Activated CD4-positive, alpha-beta T cell treated with anti-CD3 and anti-CD28 coated beads for 36 hours (primary cell): ENCODE measurements around the gene SFXN2. TPM values are rescaled to one million over a fixed set of nuclear protein-coding genes. Genes with fewer than 3 reads are reported as not detected.

ENCODE experiments used
- ATAC-seq: fragments of 200-7000 bp; cut with Tn5 transposase; one replicate; pipeline ENCODE4 v1.10.0; 2021; ENCODE audit warnings: mild to moderate bottlenecking, moderate library complexity
- CTCF ChIA-PET: fragments of 350-600 bp; sonication (Branson Sonifier 250); formaldehyde crosslinking; loops from one replicate; lab custom pipeline; 2021; ENCODE audit warnings: antibody characterized with exemption; lab: Charles Lee
- POLR2A ChIA-PET: fragments of 350-600 bp; sonication (Branson Sonifier 250); formaldehyde crosslinking; loops from one replicate; lab custom pipeline; 2021; ENCODE audit warnings: antibody characterized with exemption, inconsistent platforms; lab: Charles Lee
- DNase-seq: peaks from one replicate; pipeline ENCODE4 v3.0.0-alpha.2; 2020
- H3K27ac Mint-ChIP-seq: one replicate; pipeline ENCODE4 v1.8.0; 2021; ENCODE audit warnings: mixed read lengths
- H3K27me3 Mint-ChIP-seq: one replicate; pipeline ENCODE4 v1.8.0; 2021; ENCODE audit warnings: mixed read lengths
- H3K36me3 Mint-ChIP-seq: one replicate; pipeline ENCODE4 v1.8.0; 2021; ENCODE audit warnings: low read depth, mixed read lengths
- H3K4me1 Mint-ChIP-seq: one replicate; pipeline ENCODE4 v1.8.0; 2021; ENCODE audit warnings: mixed read lengths
- H3K4me3 Mint-ChIP-seq: one replicate; pipeline ENCODE4 v1.8.0; 2021; ENCODE audit warnings: mild to moderate bottlenecking, moderate library complexity, mixed read lengths
- H3K9me3 Mint-ChIP-seq: one replicate; pipeline ENCODE4 v1.8.0; 2021; ENCODE audit warnings: low read depth, mixed read lengths
- intact Hi-C, 2 experiments: fragments of 100-400 bp; cut with DNase I in 1 of 2; cut with micrococcal nuclease in 1 of 2; formaldehyde crosslinking; loops; one replicate each; pipeline versions ENCODE4 v1.14.2 to v1.15.1; 2022 to 2024; cut with DNase I, micrococcal nuclease
- total RNA-seq, 2 experiments: library from RNA; stranded (reverse); gene quantifications; one replicate each; pipeline ENCODE4 v1.2.3, GENCODE V29; 2021

Gene SFXN2
- total RNA-seq, 2 experiments from 2014 or later = 18.2 to 20.7 TPM

- intact Hi-C loops = no loop called here
- Mint-ChIP-seq H3K36me3 (peaks cover 9% of the 10 kb centered on the region), H3K4me3 (no peak overlapping the region), H3K27ac (no peak overlapping the region), H3K9me3 (no peaks in the 10 kb centered on the region), H3K4me1 (peaks cover 13% of the 10 kb centered on the region), H3K27me3 (no peaks in the 10 kb centered on the region)
- CTCF ChIA-PET = interaction anchor here (2.2 kb wide), 1 partner anchor 11 kb away, joined by 7 read pairs; the partner anchor contains the start of genes ARL3 and SFXN2
- DNase-seq (no peak), ATAC-seq (peak; percentile 33)
- POLR2A ChIA-PET = interaction anchor here (1.1 kb wide), 1 partner anchor 11 kb away, joined by 5 read pairs; the partner anchor contains the start of gene ARL3
Observed at GRCh38 chr10:102702742-102703141, 11.7 kb upstream of the SFXN2 start.

- peak; percentile 66 for ATAC-seq
- Mint-ChIP-seq H3K36me3 (peaks cover 2% of the 10 kb centered on the region), H3K4me3 (no peak overlapping the region), H3K27ac (no peak overlapping the region), H3K4me1 (peaks cover 13% of the 10 kb centered on the region), H3K27me3 (no peaks in the 10 kb centered on the region), H3K9me3 (no peaks in the 10 kb centered on the region)
- DNase-seq = peak; percentile 30
- intact Hi-C loops = no loop called here
- ChIA-PET CTCF (interaction anchor here (0.7 to 1.5 kb wide), 2 partner anchors 8 to 48 kb away, joined by 3 to 6 read pairs; partner anchors contain the start of gene ARL3), POLR2A (interaction anchor here (0.7 kb wide), 1 partner anchor 45 kb away, joined by 3 read pairs; no protein-coding TSS in a partner anchor)
Observed at GRCh38 chr10:102704915-102705314, 9.5 kb upstream of the SFXN2 start.

- H3K27ac Mint-ChIP-seq = no peak overlapping the region
- CTCF ChIA-PET = interaction anchor here (0.7 kb wide), 1 partner anchor 48 kb away, joined by 3 read pairs; no protein-coding TSS in a partner anchor
Observed at GRCh38 chr10:102705531-102705930, 8.9 kb upstream of the SFXN2 start.

GRCh38 chr10:102710609-102711008 lies 3.8 kb upstream of the SFXN2 start:
- DNase-seq (no peak), ATAC-seq (no peak)
- H3K27ac Mint-ChIP-seq = peak overlapping the region; percentile 76
- POLR2A ChIA-PET = interaction anchor here (0.6 to 0.7 kb wide), 2 partner anchors 15 to 22 kb away, joined by 5 to 6 read pairs; no protein-coding TSS in a partner anchor
- H3K27me3 Mint-ChIP-seq = no peaks in the 10 kb centered on the region
- CTCF ChIA-PET = interaction anchor here (0.9 to 5.1 kb wide), 6 partner anchors 9 to 207 kb away, joined by 3 to 29 read pairs (median 4); partner anchors contain the start of genes SUFU, TRIM8 and WBP1L
- H3K36me3 Mint-ChIP-seq = no peaks in the 10 kb centered on the region
- intact Hi-C loops = loop anchor here (5.0 kb wide), 2 partner anchors 33 to 248 kb away; no protein-coding TSS in a partner anchor
- H3K4me1 Mint-ChIP-seq = peaks cover 33% of the 10 kb centered on the region
- no peaks in the 10 kb centered on the region for H3K9me3 Mint-ChIP-seq
- no peak overlapping the region for H3K4me3 Mint-ChIP-seq

More at GRCh38 chr10:102705531-102705930, 8.9 kb upstream of the SFXN2 start:
- DNase-seq = no peak
- Mint-ChIP-seq H3K9me3 (no peaks in the 10 kb centered on the region), H3K4me1 (peaks cover 17% of the 10 kb centered on the region), H3K4me3 (no peak overlapping the region), H3K36me3 (peaks cover 2% of the 10 kb centered on the region), H3K27me3 (no peaks in the 10 kb centered on the region)
- POLR2A ChIA-PET = interaction anchor here (0.7 kb wide), 1 partner anchor 45 kb away, joined by 3 read pairs; no protein-coding TSS in a partner anchor
- intact Hi-C loops = no loop called here
- ATAC-seq = no peak

- Mint-ChIP-seq H3K4me1 (peaks cover 43% of the 10 kb centered on the region), H3K27me3 (no peaks in the 10 kb centered on the region), H3K36me3 (peaks cover 8% of the 10 kb centered on the region), H3K27ac (peak overlapping the region; percentile 19), H3K4me3 (peak overlapping the region; percentile 82), H3K9me3 (no peaks in the 10 kb centered on the region)
- ChIA-PET CTCF (interaction anchor here (0.7 to 5.1 kb wide), 13 partner anchors 29 to 830 kb away, joined by 3 to 29 read pairs (median 4); partner anchors contain the start of genes SUFU and TRIM8), POLR2A (interaction anchor here (0.6 to 1.5 kb wide), 3 partner anchors 46 to 66 kb away, joined by 6 to 8 read pairs (median 8); no protein-coding TSS in a partner anchor)
- intact Hi-C loops = loop anchor here (5.0 kb wide), 2 partner anchors 35 to 250 kb away; no protein-coding TSS in a partner anchor
- no peak for ATAC-seq
- DNase-seq = no peak
Observed at GRCh38 chr10:102712089-102712488, 2.3 kb upstream of the SFXN2 start.

- H3K9me3 Mint-ChIP-seq = no peaks in the 10 kb centered on the region
- H3K4me1 Mint-ChIP-seq = peaks cover 52% of the 10 kb centered on the region
- no peak for ATAC-seq
- ChIA-PET POLR2A (interaction anchor here (0.5 to 2.1 kb wide), 7 partner anchors 11 to 68 kb away, joined by 3 to 8 read pairs (median 6); no protein-coding TSS in a partner anchor), CTCF (interaction anchor here (0.7 to 5.1 kb wide), 18 partner anchors 9 to 261 kb away, joined by 3 to 29 read pairs (median 4); partner anchors contain the start of gene TRIM8)
- no peak for DNase-seq
- H3K27ac Mint-ChIP-seq = peak overlapping the region; percentile 63
- peak overlapping the region; percentile 82 for H3K4me3 Mint-ChIP-seq
- no peaks in the 10 kb centered on the region for H3K27me3 Mint-ChIP-seq
- H3K36me3 Mint-ChIP-seq = peaks cover 16% of the 10 kb centered on the region
- intact Hi-C loops = loop anchor here (5.0 kb wide), 2 partner anchors 36 to 251 kb away; no protein-coding TSS in a partner anchor
Observed at GRCh38 chr10:102712843-102713538, 1.4 kb upstream of the SFXN2 start.

- no peaks in the 10 kb centered on the region for H3K9me3 Mint-ChIP-seq
- POLR2A ChIA-PET = interaction anchor here (0.5 to 2.1 kb wide), 7 partner anchors 11 to 705 kb away, joined by 3 to 8 read pairs (median 5); partner anchors contain the start of gene WBP1L
- peak; percentile 57 for ATAC-seq
- peak overlapping the region; percentile 63 for H3K27ac Mint-ChIP-seq
- intact Hi-C loops = loop anchor here (5.0 kb wide), 2 partner anchors 36 to 251 kb away; no protein-coding TSS in a partner anchor
- peaks cover 18% of the 10 kb centered on the region for H3K36me3 Mint-ChIP-seq
- DNase-seq = no peak
- H3K27me3 Mint-ChIP-seq = no peaks in the 10 kb centered on the region
- H3K4me1 Mint-ChIP-seq = peaks cover 57% of the 10 kb centered on the region
- H3K4me3 Mint-ChIP-seq = peak overlapping the region; percentile 82
- CTCF ChIA-PET = interaction anchor here (0.7 to 5.1 kb wide), 18 partner anchors 9 to 394 kb away, joined by 3 to 29 read pairs (median 4); partner anchors contain the start of gene TRIM8
Observed at GRCh38 chr10:102713539-102713813, 960 bp upstream of the SFXN2 start.

GRCh38 chr10:102713814-102714620 lies 419 bp upstream of the SFXN2 start, which contains the start of gene ARL3:
TSS of gene ARL3 (minus strand) at chr10:102714397. CDS start at chr10:102714275, 122 bp downstream.
- intact Hi-C loops = loop anchor here (1.0 to 5.0 kb wide), 16 partner anchors 29 to 683 kb away; partner anchors contain the start of genes ACTR1A (in 2 of the 2), WBP1L (in 2 of the 2), ATP5MK (in 1 of the 2) and BORCS7 (in 1 of the 2)
- peak within 1 kb of the TSS; percentile 81 for H3K27ac Mint-ChIP-seq
- peaks cover 18% of the 10 kb centered on the region for H3K36me3 Mint-ChIP-seq
- ChIA-PET POLR2A (interaction anchor here (0.5 to 2.1 kb wide), 11 partner anchors 12 to 929 kb away, joined by 3 to 8 read pairs (median 5); partner anchors contain the start of genes CYP17A1 and WBP1L), CTCF (interaction anchor here (0.5 to 5.1 kb wide), 26 partner anchors 10 to 871 kb away, joined by 3 to 29 read pairs (median 4); partner anchors contain the start of genes KCNIP2 and TRIM8)
- no peaks in the 10 kb centered on the region for H3K9me3 Mint-ChIP-seq
- DNase-seq (peak; percentile 99), ATAC-seq (peak; percentile 90)
- peaks cover 59% of the 10 kb centered on the region for H3K4me1 Mint-ChIP-seq
- peak within 1 kb of the TSS; percentile 82 for H3K4me3 Mint-ChIP-seq
- no peaks in the 10 kb centered on the region for H3K27me3 Mint-ChIP-seq

- no peak for DNase-seq
- CTCF ChIA-PET = interaction anchor here (0.6 to 1.0 kb wide), 3 partner anchors 24 to 1498 kb away, joined by 3 to 5 read pairs (median 3); no protein-coding TSS in a partner anchor
- no peak for ATAC-seq
- Mint-ChIP-seq H3K9me3 (no peaks in the 10 kb centered on the region), H3K27ac (peak overlapping the region; percentile 5), H3K4me1 (peaks cover 58% of the 10 kb centered on the region), H3K27me3 (no peaks in the 10 kb centered on the region), H3K36me3 (peaks cover 25% of the 10 kb centered on the region), H3K4me3 (peak overlapping the region; percentile 82)
- POLR2A ChIA-PET = interaction anchor here (1.0 kb wide), 1 partner anchor 70 kb away, joined by 4 read pairs; no protein-coding TSS in a partner anchor
- intact Hi-C loops = loop anchor here (2.0 kb wide), 4 partner anchors 213 to 681 kb away; partner anchors contain the start of genes ACTR1A (in 1 of the 2), ATP5MK (in 1 of the 2), PDCD11 (in 1 of the 2) and PPRC1 (in 1 of the 2)
Observed at GRCh38 chr10:102715880-102716279, 1.4 kb downstream of the SFXN2 start.
